NCI-H510A treated with DMSO at 0.1 percent for 48 hours (cell line): ENCODE data around the gene GTPBP3.
A peak's percentile ranks its signal among the peaks of the same experiment; 100 is the strongest.
"Not testable (repeated sequence)": the region's sequence is repeated elsewhere in the genome, so short reads cannot be mapped to it uniquely, and the experiment has no call there.

ENCODE experiments used
- DNase-seq: peaks from one replicate; lab custom pipeline; 2025; lab: John Stamatoyannopoulos, UW

Gene GTPBP3

DNA sequence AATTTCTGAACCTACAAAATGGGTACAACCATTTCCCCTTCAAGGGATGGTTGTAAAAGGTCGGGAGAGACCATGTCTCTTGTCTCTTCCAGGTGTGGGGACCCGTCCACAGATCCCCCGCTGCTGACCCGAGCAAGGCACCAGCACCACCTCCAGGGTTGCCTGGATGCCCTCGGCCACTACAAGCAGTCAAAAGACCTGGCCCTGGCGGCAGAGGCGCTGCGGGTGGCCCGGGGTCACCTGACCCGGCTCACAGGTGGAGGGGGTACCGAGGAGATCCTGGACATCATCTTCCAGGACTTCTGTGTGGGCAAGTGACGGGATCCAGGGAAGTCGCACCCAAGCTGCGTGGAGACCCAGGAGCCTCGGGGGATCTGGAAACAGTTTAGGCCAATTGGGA lies 4.0 kb downstream of the GTPBP3 start:
- DNase-seq = no peak

DNA sequence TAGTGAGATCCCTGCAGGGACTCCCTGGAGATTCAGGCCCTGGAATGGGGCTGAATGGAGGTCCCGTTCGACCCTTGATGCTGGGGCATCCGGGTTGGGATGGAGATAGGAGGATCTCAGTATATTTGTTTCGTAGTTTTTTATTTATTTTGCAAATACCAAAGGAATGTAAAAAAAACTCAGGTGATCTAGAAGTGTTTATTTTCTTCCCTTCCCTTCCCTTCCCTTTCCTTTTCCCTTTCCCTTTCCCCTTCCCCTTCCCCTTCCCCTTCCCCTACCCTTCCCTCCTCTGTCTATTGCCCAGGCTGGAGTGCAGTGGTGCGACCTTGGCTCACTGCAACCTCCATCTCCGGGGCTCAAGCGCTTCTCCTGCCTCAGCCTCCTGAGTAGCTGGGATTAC lies 4.5 kb downstream of the GTPBP3 start:
- DNase-seq = no peak

GRCh38 chr19:17346109-17346671 lies 8.8 kb downstream of the GTPBP3 start:
- peak; percentile 48 for DNase-seq

GRCh38 chr19:17347361-17347760 lies 10.0 kb downstream of the GTPBP3 start:
- DNase-seq = no peak

DNA sequence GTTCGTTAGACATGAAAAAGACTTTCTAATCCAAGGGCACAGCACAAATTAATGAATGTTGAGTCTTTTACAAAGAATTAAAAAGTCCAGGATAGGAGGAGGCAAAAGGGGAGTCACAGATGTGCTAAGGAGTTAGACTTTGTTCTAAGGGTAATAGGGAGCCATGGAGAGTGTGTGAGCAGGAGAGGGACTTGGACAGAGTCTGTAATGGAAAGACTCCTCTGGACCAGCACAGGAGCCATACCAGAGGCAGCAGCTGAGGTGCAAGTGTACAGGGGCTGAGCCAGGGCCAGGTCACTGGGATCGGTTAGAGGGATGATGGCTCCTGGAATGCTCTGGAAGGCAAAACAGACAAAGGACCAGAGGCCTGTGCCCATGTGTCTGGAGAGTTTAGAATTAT lies 10.5 kb downstream of the GTPBP3 start:
- DNase-seq = no peak

GRCh38 chr19:17348700-17349099 lies 11.3 kb downstream of the GTPBP3 start:
- DNase-seq = no peak

DNA sequence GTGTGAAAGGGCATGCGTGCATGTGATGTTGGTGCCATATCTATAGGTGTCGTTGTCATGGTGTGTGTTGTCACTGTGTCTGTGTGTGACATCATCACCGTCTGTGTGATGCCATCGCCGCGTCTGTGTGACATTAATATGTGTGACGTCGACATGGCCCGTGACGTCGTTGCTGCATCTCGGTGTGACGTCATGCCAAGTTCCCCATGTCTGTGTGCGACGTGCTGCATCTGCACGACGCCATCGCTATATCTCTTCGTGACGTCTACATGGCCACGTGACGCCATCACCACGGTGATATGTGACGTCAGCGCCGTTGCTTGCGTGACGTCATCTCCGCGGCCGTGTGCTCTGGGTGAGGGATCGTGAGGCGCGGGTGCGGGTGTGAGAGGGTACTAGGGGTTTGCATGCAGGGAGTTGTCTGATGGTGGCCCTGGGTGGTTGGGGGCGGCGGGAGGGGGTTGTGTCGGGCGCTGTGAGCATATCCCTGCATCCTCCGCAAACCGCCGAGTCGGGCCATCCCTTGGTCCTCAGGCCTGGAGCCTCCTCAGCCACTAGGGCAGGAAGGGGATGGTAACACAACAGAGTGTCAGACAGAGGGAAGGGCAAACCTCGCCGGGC lies 14.6 kb downstream of the GTPBP3 start:
- DNase-seq = no peak

GRCh38 chr19:17352608-17353280 lies 15.4 kb downstream of the GTPBP3 start:
- no peak for DNase-seq

- DNase-seq = no peak
Observed at GRCh38 chr19:17353386-17353785, 16.0 kb downstream of the GTPBP3 start.

- no peak for DNase-seq
Observed at GRCh38 chr19:17357078-17357666, 19.8 kb downstream of the GTPBP3 start.

DNA sequence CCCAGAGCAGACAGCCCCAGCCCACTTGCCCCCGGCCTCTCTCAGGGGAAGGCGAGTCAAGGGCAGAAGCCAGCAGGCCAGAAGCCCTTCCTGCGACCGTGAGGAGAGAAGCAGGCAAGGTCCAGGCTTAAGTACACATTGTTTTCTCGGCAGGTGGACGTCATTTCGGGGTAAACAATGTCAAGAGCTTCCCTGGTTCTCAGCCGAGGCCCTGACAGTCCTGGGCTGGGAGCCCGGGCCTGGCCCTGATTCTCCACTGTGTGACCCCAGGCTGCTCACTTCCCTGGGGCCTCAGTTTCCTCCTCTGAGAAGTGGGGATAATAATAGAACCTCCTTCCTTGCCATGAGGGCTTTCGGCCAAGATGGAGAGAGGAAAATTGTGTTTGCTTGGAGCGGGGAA lies 20.4 kb downstream of the GTPBP3 start:
- peak; percentile 42 for DNase-seq

- DNase-seq = no peak
Observed at GRCh38 chr19:17358395-17358794, 21.0 kb downstream of the GTPBP3 start.

DNA sequence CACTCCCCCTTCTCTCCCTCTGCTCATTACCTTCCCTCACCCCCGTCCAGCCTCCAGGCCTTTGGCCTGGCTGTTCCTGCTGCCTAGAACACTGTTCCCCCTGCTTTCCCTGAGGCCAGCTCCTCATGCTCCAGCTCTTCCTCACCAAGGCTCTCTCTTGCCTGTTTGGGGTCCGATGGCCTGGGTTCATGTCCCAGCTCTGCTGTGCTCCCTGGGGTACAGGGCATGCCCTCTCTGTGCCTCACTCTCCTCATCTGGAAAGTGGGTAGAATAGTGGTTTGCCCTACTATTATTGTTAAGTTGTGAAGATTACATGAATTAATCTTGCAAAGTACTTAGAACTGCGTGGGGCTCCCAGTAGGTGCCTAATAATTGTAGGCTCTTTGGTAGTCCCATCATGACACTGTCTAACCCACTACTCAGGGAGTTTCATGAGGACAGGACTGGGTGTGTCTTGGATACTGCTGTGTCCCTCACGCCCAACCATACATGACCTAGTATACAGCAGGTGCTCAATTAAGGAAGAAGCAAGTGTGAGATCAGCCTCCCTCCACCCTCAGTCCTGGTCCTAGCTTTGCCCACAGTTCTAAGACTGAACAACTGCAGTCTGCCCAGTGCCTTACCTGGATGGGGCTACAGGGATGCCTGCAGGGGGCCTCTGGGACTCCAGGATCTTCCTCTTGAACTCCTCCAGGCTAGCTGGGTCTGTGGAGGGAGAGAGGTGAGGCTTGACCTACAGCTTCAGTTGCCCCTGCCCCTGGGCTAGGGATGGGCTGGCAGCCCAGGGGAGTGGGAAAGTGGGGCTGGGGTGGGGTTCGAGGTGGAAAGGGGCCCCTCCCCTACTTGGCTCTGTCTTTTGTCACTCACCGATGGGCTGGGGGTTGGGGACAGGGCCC lies 22.8 kb downstream of the GTPBP3 start:
- DNase-seq = no peak

DNA sequence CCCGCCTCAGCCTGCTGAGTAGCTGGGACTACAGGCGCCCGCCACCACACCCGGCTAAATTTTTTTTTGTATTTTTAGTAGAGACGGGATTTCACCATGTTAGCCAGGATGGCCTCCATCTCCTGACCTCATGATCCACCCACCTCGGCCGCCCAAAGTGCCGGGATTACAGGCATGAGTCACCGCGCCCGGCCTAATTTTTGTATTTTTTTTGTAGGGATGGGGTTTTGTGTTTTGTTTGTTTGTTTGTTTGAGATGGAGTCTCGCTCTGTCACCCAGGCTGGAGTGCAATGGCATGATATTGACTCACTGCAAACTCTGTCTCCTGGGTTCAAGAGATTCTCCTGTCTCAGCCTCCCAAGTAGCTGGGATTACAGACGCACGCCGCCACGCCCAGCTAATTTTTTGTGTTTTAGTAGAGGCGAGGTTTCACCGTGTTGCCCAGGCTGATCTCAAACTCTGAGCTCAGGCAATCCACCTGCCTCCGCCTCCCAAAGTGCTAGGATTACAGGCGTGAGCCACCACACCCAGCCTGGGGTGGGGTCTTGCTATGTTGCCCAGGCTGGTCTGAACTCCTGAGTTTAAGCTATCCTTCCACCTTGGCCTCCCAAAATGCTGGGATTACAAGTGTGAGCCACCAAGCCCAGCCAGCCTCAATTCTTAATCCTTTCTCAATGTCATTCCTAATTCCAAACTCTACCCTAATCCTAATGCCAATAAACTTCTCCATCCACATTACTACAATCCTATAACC lies 26.7 kb downstream of the GTPBP3 start:
- not testable (repeated sequence) for DNase-seq

DNA sequence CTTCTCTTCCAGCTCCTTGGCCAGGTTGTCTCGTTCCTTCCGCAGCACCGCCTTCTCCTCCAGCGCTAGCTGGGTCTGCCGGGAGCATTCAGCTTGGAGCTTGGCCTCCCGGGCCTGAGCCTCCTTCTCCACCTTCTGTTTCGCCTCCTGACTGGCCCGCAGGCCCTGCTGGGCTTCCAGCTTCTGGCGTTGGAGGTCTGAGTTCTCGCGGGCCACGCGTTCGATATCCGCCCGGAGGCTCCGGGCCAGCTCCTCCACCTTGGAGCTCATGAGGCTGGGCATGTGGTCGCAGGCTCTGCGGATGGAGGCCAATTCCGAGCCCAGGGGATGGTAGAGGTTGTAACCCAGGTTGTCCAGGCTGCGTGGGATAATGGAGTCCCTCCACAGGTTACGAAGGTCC lies 28.0 kb downstream of the GTPBP3 start:
- no peak for DNase-seq

GRCh38 chr19:17370026-17370587 lies 32.8 kb downstream of the GTPBP3 start:
- DNase-seq = no peak

DNA sequence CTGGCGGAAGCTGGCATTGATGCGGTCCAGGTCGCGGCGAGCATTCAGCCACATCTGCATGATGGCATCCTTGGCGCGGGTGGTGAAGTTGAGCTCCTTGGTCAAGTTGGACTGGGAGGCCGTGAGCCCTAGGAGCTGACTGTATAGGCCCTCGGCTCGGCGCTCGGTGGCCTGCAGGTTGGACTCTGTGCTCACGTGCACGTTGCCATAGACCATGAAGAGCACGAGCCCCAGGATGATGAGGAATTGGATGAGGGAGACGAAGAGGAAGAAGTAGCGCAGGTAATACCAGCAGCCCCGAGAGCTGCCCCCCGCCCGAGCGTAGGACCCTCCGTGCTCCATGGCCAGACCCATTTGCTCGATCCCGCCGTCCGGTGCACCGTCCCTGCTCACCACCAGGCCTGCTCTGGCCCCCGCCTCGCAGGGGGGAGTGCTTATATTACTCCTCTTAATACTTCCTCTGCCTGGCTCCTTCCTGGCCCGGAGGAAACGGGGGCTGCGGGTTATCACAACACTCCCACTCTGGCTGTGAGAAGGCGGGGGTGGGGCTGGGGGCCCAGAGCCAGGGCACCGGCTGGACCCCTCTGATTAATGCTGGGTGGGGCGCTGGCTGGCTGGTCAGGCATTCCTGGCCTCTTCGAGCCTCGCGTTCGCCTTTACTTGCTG lies 39.7 kb downstream of the GTPBP3 start, which contains the start of gene PLVAP:
Gene PLVAP, minus strand, starts transcription at position 408 of the 666 bp plus-strand sequence. Its CDS starts 54 bp downstream, at position 354.
- no peak for DNase-seq

- no peak for DNase-seq
Observed at GRCh38 chr19:17378271-17378670, 40.9 kb downstream of the GTPBP3 start.

- no peak for DNase-seq
Observed at GRCh38 chr19:17379221-17379631, 41.9 kb downstream of the GTPBP3 start.

DNA sequence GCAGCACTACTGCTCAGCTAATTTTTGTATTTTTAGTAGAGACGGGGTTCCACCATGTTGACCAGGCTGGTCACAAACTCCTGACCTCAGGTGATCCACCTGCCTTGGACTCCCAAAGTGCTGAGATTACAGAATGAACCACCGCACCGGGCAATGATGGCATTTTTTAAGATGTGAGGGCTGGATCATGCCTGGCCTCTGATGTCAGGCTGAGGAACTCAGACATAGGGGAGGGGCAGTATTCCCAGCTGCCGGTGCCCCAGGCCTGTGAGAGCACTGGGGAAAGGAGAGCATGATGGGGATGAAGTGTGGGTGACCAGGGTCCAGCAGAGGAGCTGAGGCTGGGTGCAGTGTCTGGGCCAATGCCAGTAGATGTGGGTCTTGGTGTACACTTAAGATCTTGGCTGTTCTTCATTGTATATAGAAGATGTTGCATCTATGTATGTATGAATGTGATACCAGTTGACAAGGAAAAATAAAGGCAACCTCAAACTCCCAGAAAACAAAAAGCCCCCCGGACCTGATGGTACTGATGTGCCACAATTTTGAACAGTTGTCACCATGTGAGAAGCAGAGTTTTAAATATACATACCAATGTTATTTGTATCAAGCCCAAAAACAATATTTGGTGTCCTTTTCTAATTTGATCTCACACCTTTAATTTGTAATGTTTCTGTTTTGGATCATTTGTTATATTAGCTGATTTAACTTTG lies 43.2 kb downstream of the GTPBP3 start:
- no peak for DNase-seq
